ENCODE data around the gene CIAO3. TPM values are rescaled to one million over a fixed set of nuclear protein-coding genes. Genes with fewer than 3 reads are reported as not detected.
"Not testable (repeated sequence)": the region's sequence is repeated elsewhere in the genome, so short reads cannot be mapped to it uniquely, and the experiment has no call there.

CIAO3 gene
- total RNA-seq, 2 donors from 2014 or later = 38.0 to 40.6 TPM

DNA sequence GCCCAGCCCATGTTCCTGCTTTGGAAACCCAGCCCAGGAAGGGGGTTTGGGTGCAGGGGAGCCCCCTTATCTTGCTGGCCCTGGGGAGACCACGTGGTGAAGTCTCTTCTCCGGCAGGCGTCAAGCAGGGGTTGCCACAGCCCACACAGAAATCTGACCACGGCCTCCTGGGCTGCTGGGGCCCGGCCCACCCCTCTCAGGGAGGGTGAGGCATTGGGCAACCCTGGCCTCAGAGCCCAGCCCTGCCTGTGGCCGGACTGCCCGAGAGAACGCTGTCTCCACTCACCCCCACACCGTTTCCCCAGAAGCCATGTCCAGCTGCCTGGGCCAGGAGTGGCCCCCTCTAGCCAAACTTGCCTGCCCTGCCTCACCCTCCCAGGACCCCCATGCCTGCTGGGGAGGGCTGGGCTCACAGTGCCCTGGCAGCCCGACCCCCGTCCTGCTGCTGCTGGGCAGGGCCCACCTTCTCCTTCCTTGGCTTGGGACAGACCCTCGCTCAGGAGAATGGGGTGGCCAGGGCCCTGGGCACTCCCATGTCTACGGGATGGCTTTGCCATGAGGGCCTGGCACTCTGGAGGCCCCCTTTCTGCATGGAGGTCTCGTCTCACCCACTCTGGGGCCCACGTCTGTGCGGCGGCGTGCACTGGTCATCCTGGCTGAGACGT, 40.7 kb upstream of the CIAO3 start:
- peaks cover 9% of the 10 kb centered on the region for H3K4me1 Mint-ChIP-seq (ENCODE audit: low read depth)
- ATAC-seq (replicated peaks in 1 of 2) (no peak), DNase-seq (no peak)
- H3K9me3 Mint-ChIP-seq = no peaks in the 10 kb centered on the region
- no peaks in the 10 kb centered on the region for H3K36me3 Mint-ChIP-seq (ENCODE audit: insufficient read depth in 2 of 2)
- H3K27ac Mint-ChIP-seq = no peak overlapping the region
- no peak overlapping the region for H3K4me3 Mint-ChIP-seq
- no peaks in the 10 kb centered on the region for H3K27me3 Mint-ChIP-seq (ENCODE audit: low read depth)

DNA sequence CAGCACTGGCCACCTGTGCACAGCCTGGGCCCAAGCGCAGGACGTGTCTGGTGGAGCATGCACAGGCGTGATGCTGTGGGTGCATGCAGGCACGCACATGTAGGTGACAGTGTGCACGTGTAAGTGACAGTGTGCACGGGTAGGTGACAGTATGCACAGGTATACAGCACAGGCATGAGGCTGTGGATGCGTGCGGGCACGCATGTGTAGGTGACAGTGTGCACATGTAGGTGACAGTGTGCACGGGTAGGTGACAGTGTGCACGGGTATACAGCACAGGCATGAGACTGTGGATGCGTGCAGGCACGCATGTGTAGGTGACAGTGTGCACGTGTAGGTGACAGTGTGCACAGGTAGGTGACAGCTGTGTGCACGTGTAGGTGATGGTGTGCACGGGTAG, 39.5 kb upstream of the CIAO3 start:
- ATAC-seq (replicated peaks in 1 of 2) (no peak), DNase-seq (no peak)
- no peak overlapping the region for H3K27ac Mint-ChIP-seq
- no peaks in the 10 kb centered on the region for H3K27me3 Mint-ChIP-seq (ENCODE audit: low read depth)
- H3K36me3 Mint-ChIP-seq (ENCODE audit: insufficient read depth in 2 of 2) = no peaks in the 10 kb centered on the region
- H3K4me1 Mint-ChIP-seq (ENCODE audit: low read depth) = peaks cover 6% of the 10 kb centered on the region
- no peaks in the 10 kb centered on the region for H3K9me3 Mint-ChIP-seq
- H3K4me3 Mint-ChIP-seq = no peak overlapping the region

DNA sequence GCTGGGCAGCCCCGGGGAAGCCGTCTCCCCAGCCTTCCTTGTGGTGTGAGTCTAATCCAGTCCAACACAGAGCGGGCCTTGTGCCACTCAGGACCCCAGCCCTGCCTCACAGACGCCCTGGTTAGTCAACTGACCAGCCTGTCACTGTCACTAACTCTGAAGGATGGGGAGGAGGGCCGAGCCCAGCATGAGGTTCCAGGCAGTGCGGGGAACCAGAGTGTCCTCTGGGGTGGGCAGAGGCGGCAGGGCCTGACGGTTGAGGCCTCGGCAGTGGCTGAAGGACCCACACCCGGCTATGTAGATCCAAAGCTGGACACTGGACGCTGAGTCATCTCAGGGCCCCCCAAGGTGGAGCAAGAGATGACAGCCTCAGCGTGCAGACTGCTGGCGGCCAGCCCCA, 38.8 kb upstream of the CIAO3 start:
- DNase-seq (no peak), ATAC-seq (replicated peaks in 1 of 2) (no peak)
- Mint-ChIP-seq H3K27me3 (ENCODE audit: low read depth) (no peaks in the 10 kb centered on the region), H3K27ac (no peak overlapping the region), H3K4me1 (ENCODE audit: low read depth) (no peaks in the 10 kb centered on the region), H3K36me3 (ENCODE audit: insufficient read depth in 2 of 2) (no peaks in the 10 kb centered on the region), H3K9me3 (no peaks in the 10 kb centered on the region), H3K4me3 (no peak overlapping the region)

DNA sequence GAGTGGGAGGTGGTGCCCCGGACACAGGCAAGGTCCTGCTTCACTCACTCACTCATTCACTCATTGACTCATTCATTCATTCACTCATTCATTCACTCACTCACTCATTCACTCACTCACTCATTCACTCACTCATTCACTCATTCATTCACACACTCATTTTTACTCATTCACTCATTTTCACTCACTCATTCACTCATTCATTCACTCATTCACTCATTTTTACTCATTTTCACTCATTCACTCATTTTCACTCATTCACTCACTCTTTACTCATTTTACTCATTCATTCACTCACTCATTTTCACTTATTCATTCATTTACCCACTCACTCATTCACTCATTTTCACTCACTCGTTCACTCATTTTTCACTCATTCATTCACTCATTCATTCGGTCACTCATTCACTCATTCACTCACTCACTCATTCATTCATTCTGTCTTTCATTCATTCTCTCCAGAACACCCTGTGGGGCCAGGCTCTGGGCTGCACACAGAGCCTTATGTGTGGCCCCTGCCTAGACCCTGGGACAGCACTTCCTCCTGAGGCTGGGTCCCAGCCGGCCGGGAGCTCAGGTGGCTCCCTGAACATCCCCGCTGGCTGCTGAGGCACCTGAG, 38.2 kb upstream of the CIAO3 start:
- Mint-ChIP-seq H3K9me3 (no peaks in the 10 kb centered on the region), H3K36me3 (ENCODE audit: insufficient read depth in 2 of 2) (no peaks in the 10 kb centered on the region), H3K27me3 (ENCODE audit: low read depth) (no peaks in the 10 kb centered on the region), H3K4me3 (no peak overlapping the region), H3K27ac (no peak overlapping the region), H3K4me1 (ENCODE audit: low read depth) (no peaks in the 10 kb centered on the region)
- ATAC-seq (replicated peaks in 1 of 2) = no peak
- DNase-seq = no peak

DNA sequence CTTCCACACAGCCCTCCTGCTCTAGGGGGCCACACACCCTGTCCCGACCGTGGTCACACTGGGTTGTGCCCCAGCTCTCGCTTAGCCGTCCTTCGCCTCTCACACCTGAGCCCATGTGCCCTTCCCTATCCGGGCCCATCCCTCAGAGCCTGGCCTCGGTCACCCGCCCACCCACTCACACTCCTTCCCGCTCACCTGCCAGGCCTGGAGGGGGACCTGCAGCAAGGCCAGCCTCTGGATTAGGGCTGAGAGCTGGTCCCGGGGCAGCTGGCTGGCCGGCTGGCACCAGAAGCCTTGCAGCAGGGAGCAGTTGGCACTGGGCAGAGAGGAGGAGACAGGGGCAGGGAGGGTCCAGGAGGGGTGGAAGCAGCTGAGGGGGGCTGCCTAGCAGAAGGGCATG, 37.6 kb upstream of the CIAO3 start:
- H3K27me3 Mint-ChIP-seq (ENCODE audit: low read depth) = no peaks in the 10 kb centered on the region
- H3K4me3 Mint-ChIP-seq = no peak overlapping the region
- ATAC-seq (replicated peaks in 1 of 2) (no peak), DNase-seq (no peak)
- H3K4me1 Mint-ChIP-seq (ENCODE audit: low read depth) = no peaks in the 10 kb centered on the region
- H3K36me3 Mint-ChIP-seq (ENCODE audit: insufficient read depth in 2 of 2) = no peaks in the 10 kb centered on the region
- H3K27ac Mint-ChIP-seq = no peak overlapping the region
- no peaks in the 10 kb centered on the region for H3K9me3 Mint-ChIP-seq

DNA sequence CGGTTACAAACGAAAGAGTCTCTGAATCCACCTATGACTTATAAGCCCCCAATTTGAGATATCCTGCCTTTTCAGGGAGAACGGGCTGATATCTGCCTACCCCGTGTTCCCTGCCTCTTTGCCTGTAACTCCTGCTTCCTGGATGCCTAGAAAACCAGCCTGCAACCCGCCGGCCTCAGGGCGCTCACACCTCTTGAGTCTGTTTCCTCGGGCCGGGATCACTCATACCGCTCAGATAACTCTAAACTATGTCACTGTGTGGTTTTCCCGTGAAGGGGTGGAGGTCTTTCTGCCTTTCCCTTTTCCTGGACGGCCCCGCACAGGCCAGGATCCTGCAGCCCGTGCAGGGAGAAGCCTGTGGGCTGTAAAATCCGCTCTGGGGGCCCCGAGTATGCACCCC, 37.0 kb upstream of the CIAO3 start:
- Mint-ChIP-seq H3K9me3 (no peaks in the 10 kb centered on the region), H3K4me3 (no peak overlapping the region), H3K4me1 (ENCODE audit: low read depth) (no peaks in the 10 kb centered on the region), H3K36me3 (ENCODE audit: insufficient read depth in 2 of 2) (no peaks in the 10 kb centered on the region), H3K27ac (no peak overlapping the region), H3K27me3 (ENCODE audit: low read depth) (no peaks in the 10 kb centered on the region)
- ATAC-seq (replicated peaks in 1 of 2) (no peak), DNase-seq (no peak)

DNA sequence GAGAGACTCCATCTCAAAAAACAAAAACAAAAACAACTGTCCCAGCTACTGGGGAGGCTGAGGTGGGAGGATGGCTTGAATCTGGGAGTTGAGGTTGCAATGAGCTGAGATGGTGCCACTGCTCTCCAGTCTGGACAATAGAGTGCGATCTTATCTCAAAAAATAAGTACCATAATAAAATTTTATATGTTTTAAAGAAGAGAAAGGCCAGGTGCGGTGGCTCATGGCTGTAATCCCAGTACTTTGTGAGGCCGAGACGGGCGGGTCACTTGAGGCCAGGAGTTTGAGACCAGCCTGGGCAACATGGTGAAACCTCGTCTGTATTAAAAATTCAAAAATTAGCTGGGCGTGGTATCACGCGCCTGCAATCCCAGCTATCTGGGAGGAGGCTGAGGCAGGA, 36.0 kb upstream of the CIAO3 start:
- no peaks in the 10 kb centered on the region for H3K9me3 Mint-ChIP-seq
- H3K27ac Mint-ChIP-seq = no peak overlapping the region
- no peaks in the 10 kb centered on the region for H3K27me3 Mint-ChIP-seq (ENCODE audit: low read depth)
- DNase-seq (no peak), ATAC-seq (replicated peaks in 1 of 2) (no peak)
- H3K4me1 Mint-ChIP-seq (ENCODE audit: low read depth) = no peaks in the 10 kb centered on the region
- no peaks in the 10 kb centered on the region for H3K36me3 Mint-ChIP-seq (ENCODE audit: insufficient read depth in 2 of 2)
- no peak overlapping the region for H3K4me3 Mint-ChIP-seq

DNA sequence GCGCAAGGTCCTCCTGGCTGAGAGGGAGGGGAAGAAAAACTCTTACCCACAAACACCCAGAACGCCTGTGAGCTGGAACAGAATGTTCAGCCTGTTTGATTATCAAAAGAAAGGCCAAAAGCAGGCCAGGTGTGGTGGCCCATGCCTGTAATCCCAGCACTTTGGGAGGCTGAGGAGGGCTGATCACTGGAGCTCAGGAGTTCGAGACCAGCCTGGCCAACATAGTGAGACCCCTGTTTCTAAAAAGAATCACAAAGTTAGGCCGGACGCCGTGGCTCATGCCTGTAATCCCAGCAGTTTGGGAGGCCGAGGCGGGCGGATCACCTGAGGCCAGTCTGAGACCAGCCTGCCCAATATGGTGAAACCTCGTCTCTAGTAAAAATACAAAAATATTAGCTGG, 35.5 kb upstream of the CIAO3 start:
- not testable (repeated sequence) for H3K27me3 Mint-ChIP-seq (ENCODE audit: low read depth); H3K4me1 Mint-ChIP-seq (ENCODE audit: low read depth); H3K9me3 Mint-ChIP-seq

DNA sequence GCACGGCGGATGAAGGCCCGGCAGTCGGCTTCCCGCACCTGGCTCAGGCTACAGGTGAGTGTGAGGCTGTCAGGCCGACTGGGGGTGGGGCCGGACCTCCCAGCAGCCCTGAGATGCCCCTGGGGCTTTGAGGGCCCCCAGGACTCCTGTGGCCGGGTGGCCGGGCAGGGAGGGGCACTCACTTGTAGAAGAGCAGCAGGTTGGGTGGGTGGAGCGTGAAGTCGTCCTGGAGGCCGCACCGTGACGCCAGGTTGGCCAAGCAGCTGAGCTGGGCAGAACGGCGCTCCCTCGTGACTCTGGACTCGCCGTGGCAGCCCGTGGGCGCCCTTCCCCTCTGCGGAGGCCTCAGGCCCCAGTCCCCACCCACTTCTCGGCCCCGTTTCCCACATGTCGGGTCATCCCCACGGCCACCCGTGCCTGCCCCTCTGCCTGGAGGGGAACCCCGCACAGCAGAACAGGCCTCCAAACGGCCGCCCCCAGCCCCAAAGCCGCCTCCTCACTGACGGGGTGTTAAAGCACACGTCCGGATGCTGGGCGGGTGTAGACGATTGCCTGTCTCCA, 34.5 kb upstream of the CIAO3 start:
- Mint-ChIP-seq H3K27me3 (ENCODE audit: low read depth) (no peaks in the 10 kb centered on the region), H3K4me1 (ENCODE audit: low read depth) (no peaks in the 10 kb centered on the region), H3K4me3 (no peak overlapping the region), H3K36me3 (ENCODE audit: insufficient read depth in 2 of 2) (no peaks in the 10 kb centered on the region), H3K27ac (no peak overlapping the region), H3K9me3 (no peaks in the 10 kb centered on the region)
- DNase-seq (no peak), ATAC-seq (replicated peaks in 1 of 2) (no peak)

More for the DNA sequence above, 35.5 kb upstream of the CIAO3 start:
- ATAC-seq (replicated peaks in 1 of 2); H3K36me3 Mint-ChIP-seq (ENCODE audit: insufficient read depth in 2 of 2); H3K4me3 Mint-ChIP-seq; H3K27ac Mint-ChIP-seq; DNase-seq: not testable (repeated sequence)

DNA sequence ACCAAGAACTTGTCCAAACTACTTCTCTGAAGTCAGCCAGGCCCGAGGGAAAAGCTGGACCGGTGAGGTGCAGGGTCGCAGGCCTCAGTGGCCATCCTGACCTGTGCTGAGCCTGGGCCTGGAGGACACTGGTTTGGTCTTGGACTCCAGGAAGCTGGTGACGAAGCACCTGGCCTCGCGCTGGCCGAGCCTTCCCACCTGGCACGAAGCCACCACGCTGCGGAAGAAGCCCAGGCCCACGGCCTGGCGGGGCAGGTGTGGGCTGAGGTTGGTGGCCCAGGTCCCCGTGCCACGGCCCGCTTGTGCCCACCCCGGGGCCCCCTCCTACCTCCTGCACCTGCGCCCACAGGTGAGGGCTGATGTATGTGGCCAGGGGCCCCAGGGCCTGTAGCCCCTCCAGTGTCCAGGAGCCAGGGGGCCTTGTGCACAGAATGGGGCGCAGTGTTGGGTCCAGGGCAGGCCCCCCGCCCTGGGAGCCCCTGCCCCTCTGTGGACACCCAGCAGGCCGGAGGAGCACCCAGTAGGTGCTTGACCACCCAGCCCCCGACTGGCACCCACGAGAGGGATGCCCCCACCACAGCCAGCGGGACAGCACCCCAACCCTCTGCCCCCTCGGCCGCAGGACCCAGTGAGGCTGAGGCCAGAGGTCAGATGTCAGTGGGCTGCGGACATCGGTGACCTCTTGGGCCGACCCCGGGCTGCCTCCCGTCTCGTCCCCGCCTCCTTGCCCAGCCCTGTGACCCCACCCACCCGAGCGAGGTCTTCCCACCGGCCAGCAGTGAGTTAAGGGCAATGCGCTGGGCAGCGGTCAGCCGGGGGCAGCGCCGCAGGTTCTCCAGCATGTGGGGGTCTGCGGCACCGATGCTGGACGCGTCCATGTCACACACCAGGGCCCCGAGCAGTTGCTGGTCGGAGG, 33.5 kb upstream of the CIAO3 start:
- Mint-ChIP-seq H3K36me3 (ENCODE audit: insufficient read depth in 2 of 2) (no peaks in the 10 kb centered on the region), H3K4me3 (no peak overlapping the region), H3K27ac (no peak overlapping the region), H3K27me3 (ENCODE audit: low read depth) (no peaks in the 10 kb centered on the region), H3K4me1 (ENCODE audit: low read depth) (no peaks in the 10 kb centered on the region), H3K9me3 (no peaks in the 10 kb centered on the region)
- DNase-seq = no peak
- ATAC-seq (replicated peaks in 1 of 2) = no peak

DNA sequence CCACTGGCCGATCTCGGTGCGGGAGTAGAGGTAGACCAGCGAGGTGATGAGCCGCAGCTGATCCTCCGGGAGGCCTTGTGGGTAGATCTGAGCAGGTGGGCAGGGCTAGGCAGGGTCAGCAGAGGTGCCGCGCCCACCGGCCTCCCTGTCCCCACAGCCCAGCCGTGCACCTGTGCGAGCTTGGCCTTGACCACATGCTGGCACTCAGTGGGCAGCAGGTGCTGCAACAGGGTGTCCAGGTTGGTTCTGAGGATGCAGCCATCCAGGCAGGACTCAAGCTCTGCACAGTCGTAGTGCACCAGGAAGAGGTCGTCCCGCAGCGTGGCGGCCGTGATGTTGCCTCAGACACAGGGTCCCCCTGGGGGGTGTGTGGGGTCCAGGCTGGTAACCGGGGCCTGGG, 32.2 kb upstream of the CIAO3 start:
- H3K36me3 Mint-ChIP-seq (ENCODE audit: insufficient read depth in 2 of 2) = no peaks in the 10 kb centered on the region
- DNase-seq (no peak), ATAC-seq (replicated peaks in 1 of 2) (no peak)
- no peaks in the 10 kb centered on the region for H3K4me1 Mint-ChIP-seq (ENCODE audit: low read depth)
- H3K27ac Mint-ChIP-seq = no peak overlapping the region
- no peak overlapping the region for H3K4me3 Mint-ChIP-seq
- no peaks in the 10 kb centered on the region for H3K27me3 Mint-ChIP-seq (ENCODE audit: low read depth)
- no peaks in the 10 kb centered on the region for H3K9me3 Mint-ChIP-seq

DNA sequence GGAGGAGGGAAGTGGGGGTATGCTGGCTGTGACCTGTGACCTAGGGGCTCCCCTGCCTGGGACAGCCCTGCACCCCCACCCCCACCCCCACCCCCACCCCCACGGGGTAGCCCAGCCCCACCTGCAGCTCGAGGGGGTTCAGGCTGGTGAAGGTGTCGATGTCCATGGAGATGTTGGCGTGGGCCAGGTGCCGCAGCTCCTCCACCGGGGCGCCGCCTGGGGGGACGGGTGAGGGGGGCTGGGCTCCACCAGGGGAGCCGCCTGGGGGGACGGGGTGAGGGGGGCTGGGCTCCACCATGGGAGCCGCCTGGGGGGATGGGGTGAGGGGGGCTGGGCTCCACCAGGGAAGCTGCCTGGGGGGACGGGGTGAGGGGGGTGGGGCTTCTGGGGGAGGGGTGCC, 29.6 kb upstream of the CIAO3 start:
- no peaks in the 10 kb centered on the region for H3K9me3 Mint-ChIP-seq
- no peak for ATAC-seq (replicated peaks in 1 of 2)
- H3K4me1 Mint-ChIP-seq (ENCODE audit: low read depth) = no peaks in the 10 kb centered on the region
- no peak for DNase-seq
- H3K36me3 Mint-ChIP-seq (ENCODE audit: insufficient read depth in 2 of 2) = no peaks in the 10 kb centered on the region
- no peaks in the 10 kb centered on the region for H3K27me3 Mint-ChIP-seq (ENCODE audit: low read depth)
- H3K27ac Mint-ChIP-seq = no peak overlapping the region
- H3K4me3 Mint-ChIP-seq = no peak overlapping the region

DNA sequence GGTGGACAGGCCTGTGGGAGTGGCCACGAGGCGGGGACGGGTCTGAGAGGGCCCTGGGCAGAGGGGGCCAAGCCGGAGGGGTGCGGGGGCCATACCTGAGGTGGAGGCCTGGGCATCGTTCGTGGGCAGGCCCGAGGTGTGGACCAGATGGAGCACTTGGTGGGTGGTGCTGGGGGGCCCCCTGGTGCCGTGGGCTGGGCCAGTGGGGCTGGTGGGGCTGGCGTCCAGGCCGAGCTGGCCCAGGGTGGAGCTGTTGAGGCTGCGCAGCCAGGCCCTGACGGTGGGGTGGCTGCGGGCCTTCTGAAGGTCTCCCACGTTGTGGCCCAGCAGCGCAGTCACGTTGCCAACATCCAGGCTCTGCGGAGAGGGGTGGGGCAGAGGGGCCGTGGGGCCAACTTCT, 29.1 kb upstream of the CIAO3 start:
- H3K36me3 Mint-ChIP-seq (ENCODE audit: insufficient read depth in 2 of 2) = no peaks in the 10 kb centered on the region
- no peak for DNase-seq
- no peaks in the 10 kb centered on the region for H3K4me1 Mint-ChIP-seq (ENCODE audit: low read depth)
- no peaks in the 10 kb centered on the region for H3K9me3 Mint-ChIP-seq
- no peak overlapping the region for H3K4me3 Mint-ChIP-seq
- ATAC-seq (replicated peaks in 1 of 2) = no peak
- H3K27ac Mint-ChIP-seq = no peak overlapping the region
- no peaks in the 10 kb centered on the region for H3K27me3 Mint-ChIP-seq (ENCODE audit: low read depth)
